HEK293 (cell line): ENCODE measurements around the gene DNAJB1.

ENCODE experiments used
- BCL11B ChIP-seq: fragments of 450-650 bp; formaldehyde crosslinking; IDR thresholded peaks from 2 replicates; pipeline ENCODE4 v1.5.1; 2016; ENCODE audit warnings: low read depth, missing biosample characterization, missing genetic modification characterization
- EGR2 ChIP-seq: fragments of 450-650 bp; formaldehyde crosslinking; IDR thresholded peaks from 2 replicates; pipeline ENCODE4 v1.5.1; 2016; ENCODE audit warnings: low read depth, missing biosample characterization, missing genetic modification characterization
- GLI2 ChIP-seq: fragments of 450-650 bp; formaldehyde crosslinking; IDR thresholded peaks from 2 replicates; pipeline ENCODE4; 2017; ENCODE audit warnings: missing biosample characterization, missing genetic modification characterization, low read depth, borderline replicate concordance
- GLIS1 ChIP-seq: fragments of 450-650 bp; formaldehyde crosslinking; IDR thresholded peaks from 2 replicates; pipeline ENCODE4 v1.5.1; 2016; ENCODE audit warnings: missing biosample characterization, missing genetic modification characterization
- MEIS1 ChIP-seq: sonication (generic); formaldehyde crosslinking; IDR thresholded peaks from 2 replicates; pipeline ENCODE4 v1.8.1; 2022; ENCODE audit warnings: missing genetic modification reagents, mild to moderate bottlenecking, borderline replicate concordance
- PBX3 ChIP-seq: sonication (generic); formaldehyde crosslinking; IDR thresholded peaks from 2 replicates; pipeline ENCODE4 v1.8.1; 2022; ENCODE audit warnings: mild to moderate bottlenecking, moderate library complexity, missing genetic modification reagents
- PRDM4 ChIP-seq: fragments of 450-650 bp; formaldehyde crosslinking; IDR thresholded peaks from 2 replicates; pipeline ENCODE4 v1.5.1; 2017; ENCODE audit warnings: missing biosample characterization, missing genetic modification characterization
- REST ChIP-seq: fragments of 450-650 bp; formaldehyde crosslinking; IDR thresholded peaks from 2 replicates; pipeline ENCODE4 v1.5.1; 2016; ENCODE audit warnings: missing biosample characterization, missing genetic modification characterization
- SP2 ChIP-seq: fragments of 450-650 bp; formaldehyde crosslinking; IDR thresholded peaks from 2 replicates; pipeline ENCODE4 v1.5.1; 2016; ENCODE audit warnings: missing biosample characterization, missing genetic modification characterization
- SP3 ChIP-seq: fragments of 450-650 bp; formaldehyde crosslinking; IDR thresholded peaks from 2 replicates; pipeline ENCODE4 v1.5.1; 2016; ENCODE audit warnings: missing biosample characterization, missing genetic modification characterization
- WT1 ChIP-seq: fragments of 450-650 bp; formaldehyde crosslinking; IDR thresholded peaks from 2 replicates; pipeline ENCODE4 v1.5.1; 2016; ENCODE audit warnings: missing biosample characterization, missing genetic modification characterization
- ZBTB10 ChIP-seq: fragments of 450-650 bp; formaldehyde crosslinking; IDR thresholded peaks from 2 replicates; pipeline ENCODE4 v1.5.1; 2016; ENCODE audit warnings: missing biosample characterization, missing genetic modification characterization
- ZBTB11 ChIP-seq: fragments of 450-650 bp; formaldehyde crosslinking; conservative IDR thresholded peaks from 2 replicates; pipeline ENCODE4 v1.5.1; 2016; ENCODE audit warnings: low read depth, missing biosample characterization, missing genetic modification characterization
- ZBTB48 ChIP-seq: fragments of 450-650 bp; formaldehyde crosslinking; IDR thresholded peaks from 2 replicates; pipeline ENCODE4 v1.5.1; 2016; ENCODE audit warnings: missing biosample characterization, missing genetic modification characterization
- ZEB2 ChIP-seq: fragments of 450-650 bp; formaldehyde crosslinking; IDR thresholded peaks from 2 replicates; pipeline ENCODE4 v1.5.1; 2016; ENCODE audit warnings: missing biosample characterization, missing genetic modification characterization
- ZIC2 ChIP-seq: fragments of 450-650 bp; formaldehyde crosslinking; IDR thresholded peaks from 2 replicates; pipeline ENCODE4 v1.5.1; 2016; ENCODE audit warnings: missing biosample characterization, missing genetic modification characterization
- ZNF146 ChIP-seq: fragments of 450-650 bp; formaldehyde crosslinking; IDR thresholded peaks from 2 replicates; pipeline ENCODE4 v1.5.1; 2016; ENCODE audit warnings: missing biosample characterization, missing genetic modification characterization
- ZNF23 ChIP-seq: fragments of 450-650 bp; formaldehyde crosslinking; IDR thresholded peaks from 2 replicates; pipeline ENCODE4 v1.5.1; 2016; ENCODE audit warnings: missing biosample characterization, missing genetic modification characterization, borderline replicate concordance
- ZNF248 ChIP-seq: fragments of 450-650 bp; formaldehyde crosslinking; IDR thresholded peaks from 2 replicates; pipeline ENCODE4 v1.5.1; 2017; ENCODE audit warnings: missing biosample characterization, missing genetic modification characterization
- ZNF335 ChIP-seq: fragments of 450-650 bp; formaldehyde crosslinking; conservative IDR thresholded peaks from 2 replicates; pipeline ENCODE4 v1.5.1; 2016; ENCODE audit warnings: missing biosample characterization, missing genetic modification characterization
- ZNF433 ChIP-seq: fragments of 450-650 bp; formaldehyde crosslinking; IDR thresholded peaks from 2 replicates; pipeline ENCODE4 v1.5.1; 2016; ENCODE audit warnings: missing biosample characterization, missing genetic modification characterization, low read depth
- ZNF529 ChIP-seq: fragments of 450-650 bp; formaldehyde crosslinking; IDR thresholded peaks from 2 replicates; pipeline ENCODE4 v1.5.1; 2017; ENCODE audit warnings: missing genetic modification characterization, missing biosample characterization; ENCODE audit not compliant: insufficient replicate concordance
- ZNF580 ChIP-seq: fragments of 450-650 bp; formaldehyde crosslinking; IDR thresholded peaks from 2 replicates; pipeline ENCODE4 v1.5.1; 2016; ENCODE audit warnings: missing biosample characterization, missing genetic modification characterization
- ZNF629 ChIP-seq: fragments of 450-650 bp; formaldehyde crosslinking; IDR thresholded peaks from 2 replicates; pipeline ENCODE4 v1.5.1; 2017; ENCODE audit warnings: missing biosample characterization, missing genetic modification characterization
- ZNF701 ChIP-seq: fragments of 450-650 bp; formaldehyde crosslinking; IDR thresholded peaks from 2 replicates; pipeline ENCODE4 v1.5.1; 2016; ENCODE audit warnings: missing biosample characterization, missing genetic modification characterization
- ZSCAN16 ChIP-seq: fragments of 450-650 bp; formaldehyde crosslinking; IDR thresholded peaks from 2 replicates; pipeline ENCODE4 v1.5.1; 2016; ENCODE audit warnings: missing biosample characterization, missing genetic modification characterization

DNAJB1 gene

GRCh38 chr19:14496029-14496833 lies 22.0 kb downstream of the DNAJB1 start, which contains the start of gene GIPC1 (continued):
- TF ChIP-seq ZEB2 (tag by site-specific recombination), result peak; percentile 94
- TF ChIP-seq ZNF433 (tag by site-specific recombination), result no peak
- TF ChIP-seq ZNF248, result no peak
- no peak for TF ChIP-seq ZSCAN16
- TF ChIP-seq ZIC2 (tag by site-specific recombination), result peak; percentile 47; the same call in 1 of the 2 replicates
- TF ChIP-seq WT1 (tag by site-specific recombination), result no peak
- TF ChIP-seq ZNF529 (tag by site-specific recombination), result no peak
- TF ChIP-seq EGR2, result 0 out of 2 replicates have a peak, but pooled peaks have one; percentile 39
- TF ChIP-seq BCL11B (tag by site-specific recombination), result no peak
- TF ChIP-seq ZBTB48 (tag by site-specific recombination), result peak; percentile 84
- TF ChIP-seq SP2 (tag by site-specific recombination), result peak; percentile 98
- TF ChIP-seq REST (tag by site-specific recombination), result no peak
- TF ChIP-seq ZNF23 (tag by site-specific recombination), result no peak
- TF ChIP-seq GLI2 (tag by site-specific recombination), result no peak
- peak; percentile 79 for TF ChIP-seq SP3
- TF ChIP-seq MEIS1 (CRISPR knock-in tag), result no peak
- no peak for TF ChIP-seq ZNF146 (tag by site-specific recombination)
- TF ChIP-seq GLIS1, result peak; percentile 86
- peak; percentile 79 for TF ChIP-seq ZBTB11 (tag by site-specific recombination)
- TF ChIP-seq ZNF580, result no peak
- peak; percentile 70 for TF ChIP-seq ZBTB10
- TF ChIP-seq PRDM4 (tag by site-specific recombination), result peak; percentile 17; the same call in 1 of the 2 replicates
- TF ChIP-seq ZNF701 (tag by site-specific recombination), result no peak
- TF ChIP-seq ZNF629 (tag by site-specific recombination), result peak; percentile 75
- no peak for TF ChIP-seq PBX3 (CRISPR knock-in tag)
- TF ChIP-seq ZNF335, result peak; percentile 20; the same call in 1 of the 2 replicates
